Neural cell (in vitro differentiated cells): ENCODE data around the gene TUBGCP2. TPM values are rescaled to one million over a fixed set of nuclear protein-coding genes. Genes with fewer than 3 reads are reported as not detected.
"Not testable (repeated sequence)": the region's sequence is repeated elsewhere in the genome, so short reads cannot be mapped to it uniquely, and the experiment has no call there.

Experiments
- H2AFZ ChIP-seq: fragments of 200-600, 300-800 bp; sonication (generic), shearing (Covaris generic); 2 replicates; pipeline ENCODE4 v1.6.0; 2014; ENCODE audit warnings: low read depth, mild to moderate bottlenecking, antibody characterized with exemption, low read length, moderate library complexity
- H3F3A ChIP-seq: fragments of 200-600 bp; shearing (Covaris generic); 2 replicates; pipeline ENCODE4 v1.6.1; 2016; ENCODE audit warnings: mild to moderate bottlenecking, moderate library complexity, mixed read lengths, antibody characterized with exemption, low read length; ENCODE audit not compliant: insufficient read depth, poor library complexity, severe bottlenecking
- H3K27ac ChIP-seq: fragments of 200-600, 300-800 bp; sonication (generic), shearing (Covaris generic); 2 replicates; pipeline ENCODE4 v1.5.1; 2014; ENCODE audit warnings: mild to moderate bottlenecking, low read length, moderate library complexity
- H3K27me3 ChIP-seq: fragments of 300-800, 200-600 bp; sonication (generic), shearing (Covaris generic); 2 replicates; pipeline ENCODE4 v1.6.0; 2014; ENCODE audit warnings: mild to moderate bottlenecking, low read depth, low read length, moderate library complexity; ENCODE audit not compliant: insufficient read depth
- H3K36me3 ChIP-seq: fragments of 300-800, 200-600 bp; sonication (generic), shearing (Covaris generic); 2 replicates; pipeline ENCODE4 v1.5.1; 2014; ENCODE audit warnings: mild to moderate bottlenecking, antibody characterized with exemption, low read length, moderate library complexity; ENCODE audit not compliant: insufficient read depth
- H3K4me2 ChIP-seq: fragments of 300-800, 200-600 bp; sonication (generic), shearing (Covaris generic); 2 replicates; pipeline ENCODE4 v1.6.0; 2014; ENCODE audit warnings: mild to moderate bottlenecking, low read length
- H3K4me3 ChIP-seq: fragments of 300-800, 200-600 bp; sonication (generic), shearing (Covaris generic); 2 replicates; pipeline ENCODE4 v1.5.1; 2014; ENCODE audit warnings: mild to moderate bottlenecking, low read length, moderate library complexity
- H3K79me2 ChIP-seq: fragments of 200-600 bp; shearing (Covaris generic); replicated peaks from 2 replicates; pipeline ENCODE4 v1.6.0; 2014; ENCODE audit warnings: mild to moderate bottlenecking, low read length, moderate library complexity; ENCODE audit not compliant: insufficient read depth
- H3K9ac ChIP-seq: fragments of 300-800, 200-600 bp; sonication (generic), shearing (Covaris generic); 2 replicates; pipeline ENCODE4 v1.6.1; 2016; ENCODE audit warnings: mild to moderate bottlenecking, low read length, mixed read lengths
- H3K9me2 ChIP-seq: fragments of 200-600 bp; shearing (Covaris generic); 2 replicates; pipeline ENCODE4 v1.6.1; 2016; ENCODE audit warnings: mild to moderate bottlenecking, low read length, mixed read lengths; ENCODE audit not compliant: insufficient read depth
- H3K9me3 ChIP-seq: fragments of 200-600, 300-800 bp; sonication (generic), shearing (Covaris generic); 2 replicates; pipeline ENCODE4 v1.6.1; 2016; ENCODE audit warnings: mild to moderate bottlenecking, mixed run types, low read length, moderate library complexity, mixed read lengths
- H4K20me1 ChIP-seq: fragments of 200-600 bp; shearing (Covaris generic); 2 replicates; pipeline ENCODE4 v1.6.1; 2016; ENCODE audit warnings: mild to moderate bottlenecking, mixed run types; ENCODE audit not compliant: insufficient read depth
- EP300 ChIP-seq: fragments of 450-650 bp; conservative IDR thresholded peaks from 2 replicates; pipeline ENCODE4 v1.6.1; 2014; ENCODE audit warnings: antibody characterized with exemption, mild to moderate bottlenecking, moderate library complexity; ENCODE audit not compliant: poor library complexity, severe bottlenecking
- EZH2 ChIP-seq: fragments of 200-600, 300-800 bp; shearing (Covaris generic), sonication (generic); IDR thresholded peaks from 2 replicates; pipeline ENCODE4 v1.6.1; 2014; ENCODE audit warnings: antibody characterized with exemption, low read length, borderline replicate concordance, mild to moderate bottlenecking; ENCODE audit not compliant: insufficient read depth, poor library complexity, severe bottlenecking
- MXI1 ChIP-seq: fragments of 450-650 bp; conservative IDR thresholded peaks from 2 replicates; pipeline ENCODE4 v1.6.1; 2014; ENCODE audit warnings: antibody characterized with exemption, mild to moderate bottlenecking; ENCODE audit not compliant: poor library complexity, severe bottlenecking
- POLR2AphosphoS5 ChIP-seq: IDR thresholded peaks from 2 replicates; pipeline ENCODE4 v1.6.1; 2012
- RAD21 ChIP-seq: fragments of 450-650 bp; conservative IDR thresholded peaks from 2 replicates; pipeline ENCODE4 v1.6.1; 2014; ENCODE audit warnings: antibody characterized with exemption, mild to moderate bottlenecking, moderate library complexity
- SMC3 ChIP-seq: fragments of 450-650 bp; conservative IDR thresholded peaks from 2 replicates; pipeline ENCODE4 v1.6.1; 2014; ENCODE audit warnings: antibody characterized with exemption, mild to moderate bottlenecking, moderate library complexity; ENCODE audit not compliant: poor library complexity
- TAF1 ChIP-seq: IDR thresholded peaks from 2 replicates; pipeline ENCODE4 v1.6.1; 2012; ENCODE audit warnings: low read depth
- polyA plus RNA-seq: library from polyadenylated mRNA; depleted of rRNA; stranded (reverse); fragments of >200 nt; gene quantifications from 2 replicates; pipeline ENCODE4 v1.2.3, GENCODE V29; 2014
- TF ChIP-seq, protein P1 (sequence below): fragments of 450-650 bp; IDR thresholded peaks from 2 replicates; pipeline ENCODE4 v1.5.1; 2014; ENCODE audit warnings: antibody characterized with exemption, mild to moderate bottlenecking, moderate library complexity; ENCODE audit not compliant: poor library complexity, severe bottlenecking
- TF ChIP-seq, protein P2 (sequence below): IDR thresholded peaks from 2 replicates; pipeline ENCODE4 v1.6.1; 2012; ENCODE audit warnings: borderline replicate concordance

TUBGCP2 gene
- polyA plus RNA-seq, 1 donor from 2014 or later = 34.5 TPM

DNA sequence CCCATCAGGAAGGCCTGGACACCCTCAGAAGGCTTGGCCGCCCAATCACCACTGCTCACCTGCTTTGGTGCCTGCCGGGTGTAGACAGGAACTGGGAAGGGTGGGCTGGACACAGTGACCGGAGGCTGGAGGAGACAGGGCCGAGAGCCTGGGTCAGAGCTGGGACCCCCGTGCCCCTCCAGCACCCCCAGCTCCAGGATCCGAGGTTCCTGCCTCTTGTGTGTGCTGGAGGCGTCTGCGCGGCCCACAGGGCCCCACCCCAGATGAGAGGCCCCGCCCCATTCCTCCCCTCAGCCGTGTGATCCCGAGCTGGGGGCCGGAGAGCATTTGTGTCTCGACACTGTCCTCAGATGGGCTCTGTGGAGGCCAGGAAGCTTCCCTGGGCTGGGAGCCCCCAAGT, 41.4 kb downstream of the TUBGCP2 start:
- TF ChIP-seq POLR2AphosphoS5 = no peak
- TF ChIP-seq EZH2 = no peak
- TF ChIP-seq RAD21 = no peak
- TF ChIP-seq MXI1 = no peak
- no peak for TF ChIP-seq EP300
- TF ChIP-seq SMC3 = no peak
- TF ChIP-seq, protein P1, sequence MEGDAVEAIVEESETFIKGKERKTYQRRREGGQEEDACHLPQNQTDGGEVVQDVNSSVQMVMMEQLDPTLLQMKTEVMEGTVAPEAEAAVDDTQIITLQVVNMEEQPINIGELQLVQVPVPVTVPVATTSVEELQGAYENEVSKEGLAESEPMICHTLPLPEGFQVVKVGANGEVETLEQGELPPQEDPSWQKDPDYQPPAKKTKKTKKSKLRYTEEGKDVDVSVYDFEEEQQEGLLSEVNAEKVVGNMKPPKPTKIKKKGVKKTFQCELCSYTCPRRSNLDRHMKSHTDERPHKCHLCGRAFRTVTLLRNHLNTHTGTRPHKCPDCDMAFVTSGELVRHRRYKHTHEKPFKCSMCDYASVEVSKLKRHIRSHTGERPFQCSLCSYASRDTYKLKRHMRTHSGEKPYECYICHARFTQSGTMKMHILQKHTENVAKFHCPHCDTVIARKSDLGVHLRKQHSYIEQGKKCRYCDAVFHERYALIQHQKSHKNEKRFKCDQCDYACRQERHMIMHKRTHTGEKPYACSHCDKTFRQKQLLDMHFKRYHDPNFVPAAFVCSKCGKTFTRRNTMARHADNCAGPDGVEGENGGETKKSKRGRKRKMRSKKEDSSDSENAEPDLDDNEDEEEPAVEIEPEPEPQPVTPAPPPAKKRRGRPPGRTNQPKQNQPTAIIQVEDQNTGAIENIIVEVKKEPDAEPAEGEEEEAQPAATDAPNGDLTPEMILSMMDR = no peak
- TF ChIP-seq TAF1 = no peak
- TF ChIP-seq, protein P2, sequence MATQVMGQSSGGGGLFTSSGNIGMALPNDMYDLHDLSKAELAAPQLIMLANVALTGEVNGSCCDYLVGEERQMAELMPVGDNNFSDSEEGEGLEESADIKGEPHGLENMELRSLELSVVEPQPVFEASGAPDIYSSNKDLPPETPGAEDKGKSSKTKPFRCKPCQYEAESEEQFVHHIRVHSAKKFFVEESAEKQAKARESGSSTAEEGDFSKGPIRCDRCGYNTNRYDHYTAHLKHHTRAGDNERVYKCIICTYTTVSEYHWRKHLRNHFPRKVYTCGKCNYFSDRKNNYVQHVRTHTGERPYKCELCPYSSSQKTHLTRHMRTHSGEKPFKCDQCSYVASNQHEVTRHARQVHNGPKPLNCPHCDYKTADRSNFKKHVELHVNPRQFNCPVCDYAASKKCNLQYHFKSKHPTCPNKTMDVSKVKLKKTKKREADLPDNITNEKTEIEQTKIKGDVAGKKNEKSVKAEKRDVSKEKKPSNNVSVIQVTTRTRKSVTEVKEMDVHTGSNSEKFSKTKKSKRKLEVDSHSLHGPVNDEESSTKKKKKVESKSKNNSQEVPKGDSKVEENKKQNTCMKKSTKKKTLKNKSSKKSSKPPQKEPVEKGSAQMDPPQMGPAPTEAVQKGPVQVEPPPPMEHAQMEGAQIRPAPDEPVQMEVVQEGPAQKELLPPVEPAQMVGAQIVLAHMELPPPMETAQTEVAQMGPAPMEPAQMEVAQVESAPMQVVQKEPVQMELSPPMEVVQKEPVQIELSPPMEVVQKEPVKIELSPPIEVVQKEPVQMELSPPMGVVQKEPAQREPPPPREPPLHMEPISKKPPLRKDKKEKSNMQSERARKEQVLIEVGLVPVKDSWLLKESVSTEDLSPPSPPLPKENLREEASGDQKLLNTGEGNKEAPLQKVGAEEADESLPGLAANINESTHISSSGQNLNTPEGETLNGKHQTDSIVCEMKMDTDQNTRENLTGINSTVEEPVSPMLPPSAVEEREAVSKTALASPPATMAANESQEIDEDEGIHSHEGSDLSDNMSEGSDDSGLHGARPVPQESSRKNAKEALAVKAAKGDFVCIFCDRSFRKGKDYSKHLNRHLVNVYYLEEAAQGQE = no peak
- Histone ChIP-seq H3F3A (no peaks in the 10 kb centered on the region), H3K4me3 (no peak overlapping the region), H3K9me2 (no peaks in the 10 kb centered on the region), H3K36me3 (no peaks in the 10 kb centered on the region), H3K4me2 (no peak overlapping the region), H3K9me3 (no peaks in the 10 kb centered on the region), H3K27me3 (no peaks in the 10 kb centered on the region), H3K79me2 (no peaks in the 10 kb centered on the region), H2AFZ (no peak overlapping the region), H3K27ac (no peak overlapping the region), H3K9ac (no peak overlapping the region), H4K20me1 (no peaks in the 10 kb centered on the region)

DNA sequence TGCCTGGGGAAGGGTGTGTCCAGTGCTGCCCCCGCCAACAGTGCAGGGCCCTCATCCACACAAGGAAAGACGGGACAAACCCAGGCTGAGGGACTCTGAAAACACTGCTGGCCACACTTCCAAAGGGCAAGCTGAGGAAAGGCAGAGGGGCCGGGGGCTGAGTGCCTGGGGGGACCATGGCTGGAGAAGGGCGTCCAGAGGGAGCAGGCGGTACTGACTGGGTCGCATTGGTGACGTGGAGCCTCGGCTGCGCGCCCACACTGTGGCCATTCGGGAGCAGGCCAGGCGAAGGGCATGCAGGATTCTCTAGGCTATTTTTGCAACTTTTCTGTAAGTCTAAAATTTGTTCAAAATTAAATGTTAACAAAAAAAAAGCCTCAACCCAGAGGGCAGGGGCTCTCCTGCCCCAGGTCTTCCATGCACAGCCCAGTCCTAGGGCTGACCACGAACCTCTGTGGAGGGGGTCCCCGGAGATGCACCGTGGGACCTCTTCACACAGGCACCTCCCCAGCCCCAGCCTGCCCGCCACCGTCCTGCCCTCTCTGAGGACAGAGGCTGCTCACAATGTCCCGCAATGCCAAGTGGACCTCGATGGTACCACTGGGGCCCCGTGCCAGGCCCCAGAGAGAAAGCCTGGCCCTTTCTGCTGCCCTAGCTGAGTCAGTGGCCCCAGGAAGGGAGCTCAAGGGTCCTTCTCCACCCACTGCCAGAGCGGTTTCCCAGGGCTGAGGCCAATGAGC, 42.4 kb downstream of the TUBGCP2 start:
- Histone ChIP-seq H4K20me1 (no peaks in the 10 kb centered on the region), H3K4me2 (no peak overlapping the region), H3K9me3 (no peaks in the 10 kb centered on the region), H3F3A (no peaks in the 10 kb centered on the region), H3K36me3 (no peaks in the 10 kb centered on the region), H3K27ac (no peak overlapping the region), H2AFZ (no peak overlapping the region), H3K79me2 (no peaks in the 10 kb centered on the region), H3K4me3 (no peak overlapping the region), H3K9ac (no peak overlapping the region), H3K9me2 (no peaks in the 10 kb centered on the region), H3K27me3 (no peaks in the 10 kb centered on the region)
- TF ChIP-seq EZH2 (no peak), TAF1 (no peak), RAD21 (no peak), SMC3 (no peak), MXI1 (no peak), POLR2AphosphoS5 (no peak), EP300 (no peak)
- TF ChIP-seq, protein P1 = no peak
- TF ChIP-seq, protein P2 = no peak

DNA sequence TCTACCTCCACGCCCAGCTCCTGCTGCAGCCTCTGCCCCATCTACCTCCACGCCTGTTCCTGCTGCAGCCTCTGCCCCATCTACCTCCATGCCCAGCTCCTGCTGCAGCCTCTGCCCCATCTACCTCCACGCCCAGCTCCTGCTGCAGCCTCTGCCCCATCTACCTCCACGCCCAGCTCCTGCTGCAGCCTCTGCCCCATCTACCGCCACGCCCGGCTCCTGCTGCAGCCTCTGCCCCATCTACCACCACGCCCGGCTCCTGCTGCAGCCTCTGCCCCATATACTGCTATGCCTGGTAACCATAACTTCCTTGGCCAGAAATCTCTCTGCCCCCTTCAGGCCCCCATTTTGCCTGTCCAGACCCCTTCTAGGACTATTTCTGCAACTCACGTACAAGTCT, 43.6 kb downstream of the TUBGCP2 start:
- H3K9ac ChIP-seq, H3K27ac ChIP-seq, H3K9me3 ChIP-seq, H3K79me2 ChIP-seq, H3F3A ChIP-seq, H3K9me2 ChIP-seq, H3K4me3 ChIP-seq, H3K4me2 ChIP-seq, H2AFZ ChIP-seq, H3K36me3 ChIP-seq, H3K27me3 ChIP-seq, H4K20me1 ChIP-seq: not testable (repeated sequence)
